Measurements from ENCODE around the gene TRAPPC10. TPM values are rescaled to one million over a fixed set of nuclear protein-coding genes. Genes with fewer than 3 reads are reported as not detected.

The TRAPPC10 gene
- polyA plus RNA-seq, 3 donors, result 5.1 to 15.7 (median 10.9) TPM

GRCh38 chr21:43978060-43978459, 34.0 kb upstream of the TRAPPC10 start:
- 96 to 100% (median 97%) methylated on average over 10 of the region's 10 CpGs for WGBS, 3 donors
- H3K27ac ChIP-seq (ENCODE audit: low read depth, low read length), result no peak overlapping the region

GRCh38 chr21:43979654-43980053, 32.5 kb upstream of the TRAPPC10 start:
- 89 to 90% (median 90%) methylated on average over 7 of the region's 7 CpGs for WGBS, 3 donors
- H3K27ac ChIP-seq (ENCODE audit: low read depth, low read length), result no peak overlapping the region

GRCh38 chr21:43981151-43981870, 30.8 kb upstream of the TRAPPC10 start:
- no peak overlapping the region for H3K27ac ChIP-seq (ENCODE audit: low read depth, low read length)
- WGBS, 3 donors, result 83 to 91% (median 89%) methylated on average over 26 of the region's 26 CpGs

GRCh38 chr21:43981871-43982210, 30.3 kb upstream of the TRAPPC10 start:
- no peak overlapping the region for H3K27ac ChIP-seq (ENCODE audit: low read depth, low read length)
- 84 to 92% (median 87%) methylated on average over 13 of the region's 13 CpGs for WGBS, 3 donors

- 91 to 95% (median 93%) methylated on average over 32 of the region's 32 CpGs for WGBS, 3 donors
- H3K27ac ChIP-seq (ENCODE audit: low read depth, low read length), result no peak overlapping the region
Observed at GRCh38 chr21:43982489-43983078, 29.5 kb upstream of the TRAPPC10 start.

GRCh38 chr21:43983390-43983789, 28.7 kb upstream of the TRAPPC10 start:
- 83 to 93% (median 87%) methylated on average over 16 to 17 of the region's 17 CpGs for WGBS, 3 donors
- no peak overlapping the region for H3K27ac ChIP-seq (ENCODE audit: low read depth, low read length)

- WGBS, 3 donors, result 93 to 95% (median 94%) methylated on average over 25 of the region's 25 CpGs
- no peak overlapping the region for H3K27ac ChIP-seq (ENCODE audit: low read depth, low read length)
Observed at GRCh38 chr21:43983860-43984420, 28.2 kb upstream of the TRAPPC10 start.

GRCh38 chr21:43984905-43985689, 27.0 kb upstream of the TRAPPC10 start:
- WGBS, 3 donors, result 85 to 92% (median 89%) methylated on average over 30 to 31 of the region's 31 CpGs
- H3K27ac ChIP-seq (ENCODE audit: low read depth, low read length), result no peak overlapping the region

GRCh38 chr21:43985690-43986251, 26.3 kb upstream of the TRAPPC10 start:
- 26 to 28% (median 28%) methylated on average over 22 of the region's 22 CpGs for WGBS, 3 donors
- no peak overlapping the region for H3K27ac ChIP-seq (ENCODE audit: low read depth, low read length)

- no peak overlapping the region for H3K27ac ChIP-seq (ENCODE audit: low read depth, low read length)
- 60 to 82% (median 77%) methylated on average over 22 of the region's 22 CpGs for WGBS, 3 donors
Observed at GRCh38 chr21:43986544-43987451, 25.3 kb upstream of the TRAPPC10 start.

GRCh38 chr21:43987509-43987908, 24.6 kb upstream of the TRAPPC10 start:
- whole genome bisulfite sequencing, 3 donors, result 72 to 74% (median 73%) methylated on average over 6 of the region's 6 CpGs
- H3K27ac ChIP-seq (ENCODE audit: low read depth, low read length), result no peak overlapping the region

- 77 to 89% (median 77%) methylated on average over 9 of the region's 9 CpGs for WGBS, 3 donors
- no peak overlapping the region for H3K27ac ChIP-seq (ENCODE audit: low read depth, low read length)
Observed at GRCh38 chr21:43988016-43988415, 24.1 kb upstream of the TRAPPC10 start.

GRCh38 chr21:43988506-43989230, 23.4 kb upstream of the TRAPPC10 start:
- no peak overlapping the region for H3K27ac ChIP-seq (ENCODE audit: low read depth, low read length)
- 60 to 84% (median 81%) methylated on average over 23 of the region's 23 CpGs for WGBS, 3 donors

GRCh38 chr21:43989401-43989800, 22.7 kb upstream of the TRAPPC10 start:
- no peak overlapping the region for H3K27ac ChIP-seq (ENCODE audit: low read depth, low read length)
- WGBS, 3 donors, result 81 to 93% (median 86%) methylated on average over 6 to 7 of the region's 7 CpGs

GRCh38 chr21:43991447-43991991, 20.6 kb upstream of the TRAPPC10 start:
- H3K27ac ChIP-seq (ENCODE audit: low read depth, low read length), result no peak overlapping the region
- WGBS, 3 donors, result 69 to 81% (median 79%) methylated on average over 33 of the region's 33 CpGs

GRCh38 chr21:43992121-43992520, 20.0 kb upstream of the TRAPPC10 start:
- 93 to 95% (median 94%) methylated on average over 11 of the region's 11 CpGs for WGBS, 3 donors
- no peak overlapping the region for H3K27ac ChIP-seq (ENCODE audit: low read depth, low read length)

GRCh38 chr21:43993420-43993934, 18.6 kb upstream of the TRAPPC10 start:
- 74 to 80% (median 77%) methylated on average over 17 to 18 of the region's 18 CpGs for WGBS, 3 donors
- H3K27ac ChIP-seq (ENCODE audit: low read depth, low read length), result no peak overlapping the region

Measured in adipose tissue (tissue), 3 donors.